ENCODE data around the gene LMBRD1. TPM values are rescaled to one million over a fixed set of nuclear protein-coding genes. Genes with fewer than 3 reads are reported as not detected.

LMBRD1 gene
- total and polyA plus RNA-seq, 12 donors = 35.6 to 63.8 (median 46.5) TPM

- H3K9me3 ChIP-seq = no peaks in the 10 kb centered on the region
- no peak overlapping the region for H3K4me3 ChIP-seq
- WGBS, 2 donors = 67 to 78% methylated on average over 1 of the region's 1 CpG
- peaks cover 0 to 36% (median 0%) of the 10 kb centered on the region in 9 donors for H3K4me1 ChIP-seq
- ATAC-seq (peak in 1 of 8 donors; percentile 41), DNase-seq (no peak)
- peaks cover 0 to 3% (median 0%) of the 10 kb centered on the region in 7 donors for H3K27me3 ChIP-seq
- peak overlapping the region in 1 of 10 donors; percentile 70 for H3K27ac ChIP-seq
- TF ChIP-seq CTCF (IDR thresholded peaks at IDR 0.05) = no peak
- no peaks in the 10 kb centered on the region for H3K36me3 ChIP-seq
- intact Hi-C loops (cut with DNase I) = no loop called here
Measured at GRCh38 chr6:69813508-69813907, 16.7 kb upstream of the LMBRD1 start.

GRCh38 chr6:69812746-69813427 is 16.1 kb upstream of the LMBRD1 start:
- intact Hi-C loops (cut with DNase I) = no loop called here
- Histone ChIP-seq H3K27me3 (peaks cover 0 to 5% (median 0%) of the 10 kb centered on the region in 7 donors), H3K4me3 (no peak overlapping the region), H3K36me3 (no peaks in the 10 kb centered on the region), H3K4me1 (peaks cover 0 to 36% (median 0%) of the 10 kb centered on the region in 9 donors), H3K9me3 (no peaks in the 10 kb centered on the region), H3K27ac (peak overlapping the region in 1 of 10 donors; percentile 70)
- TF ChIP-seq CTCF (IDR thresholded peaks at IDR 0.05) = no peak
- DNase-seq (no peak), ATAC-seq (no peak)
- 84 to 85% methylated on average over 4 of the region's 4 CpGs for WGBS, 2 donors

GRCh38 chr6:69802995-69803394 is 6.2 kb upstream of the LMBRD1 start:
- no peak overlapping the region for H3K27ac ChIP-seq
- ATAC-seq (no peak), DNase-seq (no peak)
- intact Hi-C loops (cut with DNase I) = loop anchor here in 1 of 10 donors (10.0 kb wide), 1 partner anchor 612 kb away; the partner anchor contains the start of gene FAM135A
- 81 to 84% methylated on average over 4 of the region's 4 CpGs for WGBS, 2 donors
- H3K4me1 ChIP-seq = peaks cover 0 to under 1% (median 0%) of the 10 kb centered on the region in 9 donors
- no peaks in the 10 kb centered on the region for H3K27me3 ChIP-seq
- no peak overlapping the region for H3K4me3 ChIP-seq
- TF ChIP-seq CTCF (IDR thresholded peaks at IDR 0.05) = no peak
- no peaks in the 10 kb centered on the region for H3K9me3 ChIP-seq
- no peaks in the 10 kb centered on the region for H3K36me3 ChIP-seq

- H3K9me3 ChIP-seq = no peaks in the 10 kb centered on the region
- H3K4me3 ChIP-seq = no peak overlapping the region
- H3K36me3 ChIP-seq = no peaks in the 10 kb centered on the region
- H3K4me1 ChIP-seq = peaks cover 0 to 10% (median 7%) of the 10 kb centered on the region in 9 donors
- intact Hi-C loops (cut with DNase I) = loop anchor here in 1 of 10 donors (10.0 kb wide), 1 partner anchor 613 kb away; the partner anchor contains the start of gene FAM135A
- no peaks in the 10 kb centered on the region for H3K27me3 ChIP-seq
- no peak for TF ChIP-seq CTCF (IDR thresholded peaks at IDR 0.05)
- 92 to 93% methylated on average over 2 of the region's 2 CpGs for WGBS, 2 donors
- no peak overlapping the region for H3K27ac ChIP-seq
- DNase-seq (no peak), ATAC-seq (no peak)
Measured at GRCh38 chr6:69801711-69802110, 4.9 kb upstream of the LMBRD1 start.

All from heart right ventricle (tissue), 16 donors.